ENCODE measurements around the gene GRHPR.
"Not testable (repeated sequence)": the region's sequence is repeated elsewhere in the genome, so short reads cannot be mapped to it uniquely, and the experiment has no call there.

Gene GRHPR

DNA sequence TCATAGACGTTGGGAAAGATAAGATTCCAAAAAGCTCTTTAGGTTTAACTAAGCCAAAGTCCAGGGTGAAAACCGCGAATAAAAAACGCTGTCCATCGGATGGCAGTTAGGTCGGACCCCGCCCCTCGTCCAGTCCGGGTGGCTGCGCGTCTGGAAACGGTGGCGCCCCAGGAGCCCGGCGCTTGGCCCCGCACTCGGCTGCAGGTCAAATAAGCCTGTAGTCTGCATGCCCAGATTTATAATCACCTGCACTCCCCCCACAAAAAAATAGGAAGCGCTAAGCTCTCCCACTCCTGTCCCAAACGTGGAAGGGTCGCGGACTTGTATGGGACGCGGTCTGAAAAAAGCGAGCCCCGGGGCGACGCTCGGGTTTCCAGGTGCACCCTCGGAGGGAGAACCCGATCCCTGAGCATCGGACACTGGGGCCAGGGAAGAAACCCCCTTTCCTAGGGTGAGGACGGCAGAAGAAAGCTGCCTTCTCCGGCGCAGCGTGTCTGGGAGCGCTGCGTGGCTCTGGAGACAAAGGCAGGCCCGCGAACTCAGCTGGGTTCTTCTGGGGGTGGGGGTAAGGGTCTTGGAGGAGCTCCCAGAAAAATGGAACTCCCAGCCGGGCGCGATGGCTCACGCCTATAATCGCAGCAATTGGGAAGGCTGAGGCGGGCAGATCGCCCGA is 43.7 kb downstream of the GRHPR start:
- TF ChIP-seq, protein P1, sequence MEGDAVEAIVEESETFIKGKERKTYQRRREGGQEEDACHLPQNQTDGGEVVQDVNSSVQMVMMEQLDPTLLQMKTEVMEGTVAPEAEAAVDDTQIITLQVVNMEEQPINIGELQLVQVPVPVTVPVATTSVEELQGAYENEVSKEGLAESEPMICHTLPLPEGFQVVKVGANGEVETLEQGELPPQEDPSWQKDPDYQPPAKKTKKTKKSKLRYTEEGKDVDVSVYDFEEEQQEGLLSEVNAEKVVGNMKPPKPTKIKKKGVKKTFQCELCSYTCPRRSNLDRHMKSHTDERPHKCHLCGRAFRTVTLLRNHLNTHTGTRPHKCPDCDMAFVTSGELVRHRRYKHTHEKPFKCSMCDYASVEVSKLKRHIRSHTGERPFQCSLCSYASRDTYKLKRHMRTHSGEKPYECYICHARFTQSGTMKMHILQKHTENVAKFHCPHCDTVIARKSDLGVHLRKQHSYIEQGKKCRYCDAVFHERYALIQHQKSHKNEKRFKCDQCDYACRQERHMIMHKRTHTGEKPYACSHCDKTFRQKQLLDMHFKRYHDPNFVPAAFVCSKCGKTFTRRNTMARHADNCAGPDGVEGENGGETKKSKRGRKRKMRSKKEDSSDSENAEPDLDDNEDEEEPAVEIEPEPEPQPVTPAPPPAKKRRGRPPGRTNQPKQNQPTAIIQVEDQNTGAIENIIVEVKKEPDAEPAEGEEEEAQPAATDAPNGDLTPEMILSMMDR (IDR thresholded peaks at IDR 0.05; ENCODE audit: insufficient read depth, missing control alignments), result no peak
- DNase-seq (ENCODE audit: insufficient read length, low spot score) (no peak), FAIRE-seq (no peak)

DNA sequence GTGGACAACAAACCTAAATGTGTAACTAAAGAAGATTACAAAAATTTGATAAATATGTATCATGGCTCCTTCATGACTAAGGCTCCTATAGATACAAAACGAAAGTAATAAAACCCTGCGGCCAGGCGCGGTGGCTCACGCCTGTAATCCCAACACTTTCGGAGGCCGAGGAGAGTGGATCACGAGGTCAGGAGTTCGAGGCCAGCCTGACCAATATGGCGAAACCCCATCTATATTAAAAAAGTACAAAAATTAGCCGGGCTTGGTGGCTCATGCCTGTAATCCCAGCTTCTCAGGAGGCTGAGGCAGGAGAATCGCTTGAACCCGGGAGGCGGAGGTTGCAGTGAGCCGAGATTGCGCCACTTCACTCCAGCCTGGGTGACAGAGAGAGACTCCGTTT is 45.0 kb downstream of the GRHPR start:
- not testable (repeated sequence) for DNase-seq (ENCODE audit: insufficient read length, low spot score); FAIRE-seq

GRCh38 chr9:37468620-37469019 is 46.1 kb downstream of the GRHPR start:
- FAIRE-seq (no peak), DNase-seq (ENCODE audit: insufficient read length, low spot score) (no peak)
- TF ChIP-seq, protein P1 (IDR thresholded peaks at IDR 0.05; ENCODE audit: insufficient read depth, missing control alignments), result no peak

- no peak for FAIRE-seq
- DNase-seq (ENCODE audit: insufficient read length, low spot score), result no peak
Measured at GRCh38 chr9:37471942-37472684, 49.6 kb downstream of the GRHPR start.

GRCh38 chr9:37473982-37474381 is 51.5 kb downstream of the GRHPR start:
- not testable (repeated sequence) for DNase-seq (ENCODE audit: insufficient read length, low spot score); FAIRE-seq

More at GRCh38 chr9:37471942-37472684, 49.6 kb downstream of the GRHPR start:
- TF ChIP-seq, protein P1 (IDR thresholded peaks at IDR 0.05; ENCODE audit: insufficient read depth, missing control alignments), result no peak

- TF ChIP-seq, protein P1 (IDR thresholded peaks at IDR 0.05; ENCODE audit: insufficient read depth, missing control alignments), result no peak
- FAIRE-seq (no peak), DNase-seq (ENCODE audit: insufficient read length, low spot score) (no peak)
Measured at GRCh38 chr9:37474438-37474837, 51.9 kb downstream of the GRHPR start.

DNA sequence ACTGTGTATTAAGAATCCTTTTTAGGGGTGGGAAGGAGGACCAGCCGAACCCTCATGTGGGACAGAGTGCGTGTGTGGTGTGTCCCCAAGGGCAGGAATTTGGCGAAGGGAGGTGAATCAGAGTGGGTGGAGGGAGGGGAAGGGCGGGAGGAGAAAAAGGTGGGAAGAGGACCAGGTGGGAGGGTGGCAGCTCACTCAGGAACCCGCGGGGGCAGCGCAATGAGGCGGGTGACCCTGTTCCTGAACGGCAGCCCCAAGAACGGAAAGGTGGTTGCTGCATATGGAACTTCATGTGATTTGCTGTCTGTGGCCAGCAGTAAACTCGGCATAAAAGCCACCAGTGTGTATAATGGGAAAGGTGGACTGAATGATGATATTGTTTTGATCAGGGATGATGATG is 54.4 kb downstream of the GRHPR start:
- TF ChIP-seq, protein P1 (IDR thresholded peaks at IDR 0.05; ENCODE audit: insufficient read depth, missing control alignments), result no peak
- DNase-seq (ENCODE audit: insufficient read length, low spot score) (no peak), FAIRE-seq (no peak)

- FAIRE-seq, result not testable (repeated sequence)
Measured at GRCh38 chr9:37477443-37477842, 54.9 kb downstream of the GRHPR start.

DNA sequence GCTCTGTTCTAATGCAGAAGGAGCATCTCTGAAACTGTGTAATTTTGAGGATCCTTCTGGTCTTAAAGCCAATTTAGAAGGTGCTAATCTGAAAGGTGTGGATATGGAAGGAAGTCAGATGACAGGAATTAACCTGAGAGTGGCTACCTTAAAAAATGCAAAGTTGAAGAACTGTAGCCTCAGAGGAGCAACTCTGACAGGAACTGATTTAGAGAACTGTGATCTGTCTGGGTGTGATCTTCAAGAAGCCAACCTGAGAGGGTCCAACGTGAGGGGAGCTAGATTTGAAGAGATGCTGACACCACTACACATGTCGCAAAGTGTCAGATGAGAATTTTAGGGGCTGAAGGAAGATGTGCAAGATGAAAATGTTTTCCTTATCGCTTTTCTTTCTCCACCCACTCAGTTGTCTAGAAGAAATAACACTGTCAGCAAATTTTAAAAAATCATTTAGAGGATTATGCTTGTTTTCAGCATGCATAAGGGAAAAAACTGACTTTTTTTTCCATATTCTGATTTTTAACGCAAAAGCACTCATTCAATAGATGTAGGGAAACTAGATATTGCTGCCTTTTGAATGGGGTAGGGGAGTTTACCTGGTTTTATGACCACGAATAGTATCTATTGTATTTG is 55.6 kb downstream of the GRHPR start:
- DNase-seq (ENCODE audit: insufficient read length, low spot score); FAIRE-seq: not testable (repeated sequence)

More at GRCh38 chr9:37477443-37477842, 54.9 kb downstream of the GRHPR start:
- not testable (repeated sequence) for DNase-seq (ENCODE audit: insufficient read length, low spot score)
